OCI-LY7 (cell line): ENCODE data around the gene TEX2.

Source experiments
- CTCF ChIP-seq: fragments of 200-600 bp; sonication (generic); conservative IDR thresholded peaks from 2 replicates; pipeline ENCODE4 v1.5.1; 2014; ENCODE audit warnings: mild to moderate bottlenecking, antibody characterized with exemption, low read length, moderate library complexity, mixed read lengths
- EZH2phosphoT487 ChIP-seq: fragments of 200-600 bp; sonication (generic); IDR thresholded peaks from 2 replicates; pipeline ENCODE4 v1.6.1; 2018; ENCODE audit warnings: low read depth, borderline replicate concordance, mild to moderate bottlenecking, mixed run types, antibody characterized with exemption, low read length, moderate library complexity, mixed read lengths

GRCh38 chr17:64106918-64107317 lies 156.1 kb downstream of the TEX2 start:
- TF ChIP-seq CTCF (no peak), EZH2phosphoT487 (no peak)
